ENCODE measurements around the gene SRSF5.
"Not testable (repeated sequence)": the region's sequence is repeated elsewhere in the genome, so short reads cannot be mapped to it uniquely, and the experiment has no call there.

Gene SRSF5

DNA sequence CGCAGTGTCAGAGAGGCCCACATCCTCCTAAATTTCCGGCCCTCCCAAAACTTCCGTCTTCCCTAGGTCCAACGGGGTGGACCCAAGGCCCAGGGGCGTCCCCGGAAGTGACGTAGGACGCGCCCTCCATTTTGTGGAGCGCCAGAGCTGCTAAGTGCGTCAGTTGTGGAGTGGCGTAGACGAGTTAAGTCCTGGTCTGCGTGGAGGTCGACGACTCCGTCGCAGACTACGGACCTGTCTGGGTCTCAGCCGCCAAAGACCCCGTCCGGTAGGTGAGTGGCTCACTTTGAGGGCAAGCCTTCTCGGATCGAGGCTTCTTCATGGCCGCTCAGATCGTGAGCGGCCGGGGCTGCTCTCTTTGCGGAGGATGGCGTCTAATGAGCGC is at the start of gene SRSF5:
SRSF5 (plus strand) TSS at position 159 of the 385 bp plus-strand sequence. CDS start 1,015 bp downstream, outside the sequence.
- DNase-seq = peak; percentile 92

- not testable (repeated sequence) for DNase-seq
Measured at GRCh38 chr14:69718614-69719013, 48.3 kb upstream of the SRSF5 start.

DNA sequence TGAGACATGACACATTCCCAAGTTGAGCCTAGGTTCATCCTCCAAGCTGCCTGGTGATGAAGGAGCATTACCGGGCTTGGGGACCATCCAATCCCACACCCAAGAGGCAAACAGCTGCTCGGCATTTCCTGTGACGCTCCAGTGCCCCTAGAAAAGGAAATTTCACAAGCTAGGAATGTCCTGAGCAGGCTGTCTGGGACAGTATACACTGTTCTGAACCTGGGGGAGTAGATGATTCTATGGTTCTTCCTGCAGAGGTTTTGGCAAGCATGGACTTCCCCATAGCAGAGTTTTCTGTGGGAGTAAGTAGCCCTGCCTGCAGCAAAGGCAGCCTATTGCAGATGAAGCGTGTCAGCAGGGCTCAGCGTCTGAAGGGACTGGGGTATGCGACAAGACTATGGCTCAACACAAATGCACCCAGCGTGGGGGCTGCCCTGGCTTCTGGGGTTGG is 47.4 kb upstream of the SRSF5 start:
- no peak for DNase-seq

DNA sequence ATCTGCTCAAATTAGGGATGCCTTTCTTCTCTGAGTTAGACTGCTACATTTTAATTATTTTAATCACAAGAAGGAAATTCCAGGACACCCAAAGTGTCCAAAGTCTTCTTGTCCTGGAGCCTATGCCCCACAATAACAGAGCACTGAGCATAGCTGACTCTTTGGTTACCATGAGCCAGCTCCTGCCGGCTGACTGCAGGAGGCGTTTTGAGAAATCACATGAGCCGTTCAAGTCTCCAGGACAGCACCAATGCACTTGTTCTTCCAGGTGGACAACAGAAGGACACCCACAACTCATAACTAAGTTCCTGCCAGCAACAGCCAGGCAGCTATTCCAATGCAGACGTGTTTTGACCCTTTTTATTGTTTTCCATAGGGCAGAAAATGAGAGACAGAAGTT is 46.0 kb upstream of the SRSF5 start:
- DNase-seq = no peak

GRCh38 chr14:69726761-69727511 is 40.0 kb upstream of the SRSF5 start:
- DNase-seq = peak; percentile 82

GRCh38 chr14:69727860-69728259 is 39.1 kb upstream of the SRSF5 start:
- no peak for DNase-seq

- DNase-seq = not testable (repeated sequence)
Measured at GRCh38 chr14:69731919-69732598, 34.9 kb upstream of the SRSF5 start.

GRCh38 chr14:69736405-69736804 is 30.5 kb upstream of the SRSF5 start:
- DNase-seq = not testable (repeated sequence)

DNA sequence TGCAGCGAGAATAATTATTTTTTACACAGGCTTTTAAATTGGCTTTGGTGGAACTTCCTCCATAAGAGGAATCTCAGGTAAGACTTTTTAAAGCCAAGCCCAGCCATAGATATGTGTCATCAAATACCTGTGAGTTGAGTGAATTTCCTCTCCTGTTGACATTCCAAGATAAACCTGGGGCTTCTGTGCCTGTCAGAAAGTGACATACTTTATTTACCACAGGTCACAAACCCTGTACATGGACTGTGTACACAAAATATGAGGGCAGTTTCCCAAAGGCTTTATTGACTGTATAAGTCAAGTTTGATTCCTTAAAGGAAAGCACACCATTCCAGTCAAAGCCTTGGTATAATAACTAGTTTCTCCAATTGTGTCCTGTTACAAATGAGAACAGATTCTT is 25.9 kb upstream of the SRSF5 start:
- no peak for DNase-seq

DNA sequence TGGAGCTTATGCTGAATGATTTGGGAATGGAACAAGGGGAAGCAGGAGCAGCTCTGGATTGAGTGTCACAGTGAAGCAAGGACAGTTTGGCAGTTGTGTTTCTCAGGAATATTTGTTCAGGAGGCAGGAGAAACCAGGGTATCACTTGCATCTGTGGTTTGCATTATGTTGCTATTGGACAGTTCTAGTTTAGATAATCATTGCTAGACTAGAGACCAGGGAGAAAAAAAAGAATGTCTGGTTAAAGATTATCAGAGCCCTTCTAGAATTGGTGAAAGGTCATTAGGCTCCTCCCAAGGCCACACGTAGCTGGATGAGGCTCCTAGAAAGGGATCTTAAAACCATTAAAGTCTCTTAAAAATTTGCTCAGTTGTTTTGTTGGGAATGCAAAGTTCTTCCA is 17.0 kb upstream of the SRSF5 start:
- DNase-seq = no peak

DNA sequence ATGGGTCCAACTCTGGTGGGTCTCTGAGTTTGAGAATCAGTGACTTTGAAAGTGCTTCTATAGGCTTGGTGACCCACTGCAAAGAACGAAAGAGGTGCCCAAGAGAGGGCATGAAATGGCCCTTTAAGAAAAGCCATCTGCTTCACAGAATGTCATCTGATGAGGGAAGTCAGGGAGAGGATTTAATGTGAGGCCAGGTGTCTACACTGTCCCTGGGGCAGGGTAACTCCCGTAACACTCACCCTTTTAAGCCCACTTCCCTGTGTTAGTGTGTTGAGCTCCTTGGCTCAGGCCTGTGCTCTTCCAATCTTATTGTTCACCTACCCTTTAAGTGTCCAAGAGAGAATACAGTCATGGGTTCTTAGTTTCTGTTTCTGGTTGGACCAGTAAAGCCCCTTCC is 16.4 kb upstream of the SRSF5 start:
- no peak for DNase-seq

DNA sequence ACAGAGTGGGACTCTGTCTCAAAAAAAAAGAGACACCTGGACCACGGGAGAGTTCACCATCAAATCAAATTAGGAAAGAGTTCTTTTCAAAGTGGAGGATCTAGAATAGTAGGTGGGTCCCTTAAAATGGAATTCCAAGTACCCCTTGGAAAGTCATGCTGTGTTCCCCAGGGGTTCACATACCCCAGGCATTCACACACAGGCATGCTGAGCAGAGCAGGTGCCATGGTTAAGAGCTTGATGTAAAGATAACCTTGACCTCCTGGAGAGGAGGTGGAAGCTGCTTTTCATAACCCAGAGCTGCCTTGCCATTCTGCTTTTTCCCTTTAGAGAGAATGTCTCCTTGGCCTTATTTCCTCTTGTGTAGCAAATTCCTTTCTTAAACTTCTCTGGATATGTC is 14.2 kb upstream of the SRSF5 start:
- no peak for DNase-seq

DNA sequence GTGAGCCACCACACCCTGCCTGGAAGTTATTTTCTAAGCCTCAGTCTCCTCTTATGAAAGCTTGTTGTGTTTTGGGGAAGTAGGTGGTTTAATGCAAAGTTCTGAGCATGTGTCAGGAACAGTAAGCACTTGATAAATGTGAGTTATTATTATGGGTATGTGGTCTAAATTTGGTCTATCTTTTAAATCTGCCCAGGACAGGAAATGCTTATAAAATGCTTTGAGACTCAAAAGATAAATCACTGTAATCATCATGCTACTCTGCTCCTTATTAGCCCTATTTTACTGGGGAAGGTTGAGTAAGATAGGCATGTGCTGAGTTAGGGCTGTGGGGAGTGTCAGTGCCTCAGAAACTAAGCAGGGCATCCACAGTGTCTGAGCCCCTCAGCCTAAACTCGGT is 13.1 kb upstream of the SRSF5 start:
- DNase-seq = no peak

DNA sequence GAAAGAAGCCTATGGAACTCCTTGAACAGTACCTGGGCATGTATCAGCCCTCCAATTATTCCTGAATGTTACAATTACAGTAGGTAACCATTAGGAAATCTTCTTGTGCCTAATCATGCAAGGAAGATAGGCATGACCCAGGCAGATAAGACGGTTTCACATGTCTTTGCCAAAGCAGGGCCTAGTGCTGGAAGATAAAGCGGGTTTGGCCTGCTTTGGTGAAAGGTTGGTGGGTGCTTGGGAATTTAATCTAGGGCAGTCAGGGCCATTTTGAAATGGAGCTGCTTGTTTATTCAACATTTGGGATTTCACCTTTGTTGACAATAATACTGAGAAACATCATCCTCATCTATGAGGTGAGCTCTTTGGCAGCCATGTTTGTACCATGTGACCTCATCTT is 12.5 kb upstream of the SRSF5 start:
- no peak for DNase-seq

DNA sequence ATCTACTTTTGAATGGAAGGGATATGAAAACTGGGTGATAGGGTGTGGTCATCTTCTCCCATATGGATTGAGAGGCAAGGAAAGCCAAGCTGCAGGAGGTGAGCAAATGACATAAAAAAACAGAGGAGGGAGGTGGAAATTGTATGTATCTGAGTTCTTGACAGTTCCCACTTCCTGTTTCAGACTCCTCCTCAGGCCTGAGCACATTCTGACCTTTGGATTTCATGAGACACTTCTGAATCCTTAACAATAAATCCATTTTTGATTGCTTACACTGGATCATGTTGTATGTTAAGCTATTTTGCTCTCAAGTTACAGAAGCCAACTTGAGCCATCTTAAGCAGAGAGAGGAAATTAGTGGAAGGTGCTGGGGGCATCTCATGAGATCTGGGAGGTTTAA is 11.6 kb upstream of the SRSF5 start:
- no peak for DNase-seq

GRCh38 chr14:69755784-69756183 is 11.2 kb upstream of the SRSF5 start:
- DNase-seq = no peak

GRCh38 chr14:69756298-69756697 is 10.6 kb upstream of the SRSF5 start:
- DNase-seq = no peak

- no peak for DNase-seq
Measured at GRCh38 chr14:69760810-69761209, 6.1 kb upstream of the SRSF5 start.

DNA sequence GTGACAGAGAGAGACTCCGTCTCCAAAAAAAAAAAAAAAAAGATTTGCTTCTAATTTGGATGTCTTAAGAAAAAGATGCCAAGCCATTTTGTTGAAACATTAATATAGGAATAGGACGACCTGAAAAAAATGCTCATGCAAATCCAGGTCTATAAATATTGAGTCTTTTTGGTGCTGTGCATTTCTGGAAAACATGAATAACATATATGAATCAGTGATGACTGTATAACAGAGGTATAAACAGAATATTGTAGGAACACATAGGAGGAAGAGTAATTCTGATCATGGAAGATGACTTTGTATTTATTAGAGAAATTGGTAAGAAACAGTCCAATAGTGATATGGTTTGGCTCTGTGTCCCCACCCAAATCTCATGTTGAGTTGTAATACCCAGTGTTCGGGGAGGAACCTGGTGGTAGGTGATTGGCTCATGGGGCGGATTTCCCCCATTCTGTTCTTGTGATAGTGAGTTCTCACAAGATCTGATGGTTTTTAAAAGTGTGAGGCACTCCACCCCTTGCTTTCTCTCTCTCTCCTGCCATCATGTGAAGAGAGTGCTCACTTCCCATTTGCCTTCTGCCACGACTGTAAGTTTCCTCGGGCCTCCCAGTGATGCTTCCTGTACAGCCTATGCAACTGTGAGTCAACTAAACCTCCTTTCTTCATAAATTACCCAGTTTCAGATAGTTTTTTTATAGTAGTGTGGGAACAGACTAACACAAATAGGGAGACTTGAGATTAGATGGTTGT is 3.0 kb upstream of the SRSF5 start:
- DNase-seq = peak; percentile 49

DNA sequence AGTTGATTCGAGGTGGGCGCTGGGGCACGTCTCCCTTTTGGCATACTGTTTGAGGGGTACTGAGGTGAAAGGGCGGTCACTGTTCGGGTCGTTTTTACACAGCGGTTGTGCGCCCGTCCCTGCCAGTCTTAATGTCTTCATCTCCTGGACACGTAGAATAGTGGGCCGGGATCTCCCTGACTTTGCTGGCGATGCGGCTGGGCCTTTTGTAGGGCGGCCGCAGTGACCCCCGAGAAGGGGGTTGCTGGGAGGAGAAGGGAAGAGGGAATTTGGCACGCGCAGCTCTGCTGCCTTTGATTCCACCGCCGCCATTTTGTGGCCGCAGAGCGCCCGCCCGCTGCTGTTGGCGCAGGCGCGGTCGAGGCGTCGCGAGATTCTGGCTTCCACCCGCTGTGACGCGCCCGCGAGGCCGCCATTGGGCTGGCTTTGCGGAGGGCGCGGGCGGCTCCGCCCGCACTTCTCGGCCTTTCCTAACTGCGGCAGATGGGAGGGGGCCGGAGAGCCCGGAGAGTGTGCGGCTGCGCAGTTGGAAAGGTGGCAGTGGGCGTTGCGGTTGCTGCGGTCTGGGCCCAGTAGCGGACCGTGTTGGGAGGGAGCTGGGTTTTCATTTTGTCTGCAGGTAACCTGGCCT is 542 bp downstream of the SRSF5 start:
- DNase-seq = peak; percentile 94

DNA sequence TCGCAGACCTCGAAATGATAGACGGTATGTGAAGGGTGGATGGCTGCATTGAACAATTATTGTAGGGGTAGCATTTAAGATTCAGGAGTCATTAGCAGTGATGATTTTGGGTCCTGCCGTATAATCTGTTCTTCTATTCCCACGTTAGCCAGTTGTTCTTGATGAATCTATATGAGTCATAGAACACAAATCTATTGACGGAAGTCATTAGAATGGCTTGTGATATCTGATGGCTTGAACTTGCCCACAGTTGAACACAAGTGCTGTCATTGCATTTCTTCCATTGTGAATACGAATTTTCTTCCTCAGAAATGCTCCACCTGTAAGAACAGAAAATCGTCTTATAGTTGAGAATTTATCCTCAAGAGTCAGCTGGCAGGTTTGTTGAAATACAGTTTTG is 1.9 kb downstream of the SRSF5 start:
- no peak for DNase-seq

DNA sequence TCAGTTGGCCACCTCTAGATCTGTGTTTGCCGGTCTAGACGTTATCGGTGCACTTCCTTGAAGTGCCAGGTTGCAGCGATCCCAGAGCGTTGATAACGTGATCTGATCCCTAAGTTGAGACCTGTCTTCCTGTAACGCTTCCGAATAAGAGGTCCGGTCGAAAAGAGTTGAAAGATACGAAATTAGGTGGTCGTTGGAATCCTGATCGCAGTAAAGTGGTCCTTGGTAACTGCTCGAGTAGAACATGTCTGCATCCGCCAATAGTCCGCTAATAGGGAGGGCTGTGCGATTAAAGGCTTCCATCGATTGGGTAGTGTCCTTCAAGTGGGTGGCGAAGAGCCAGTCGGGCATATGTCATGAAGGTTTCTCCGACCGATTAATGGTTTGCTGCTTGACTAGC is 2.7 kb downstream of the SRSF5 start:
- DNase-seq = no peak

DNA sequence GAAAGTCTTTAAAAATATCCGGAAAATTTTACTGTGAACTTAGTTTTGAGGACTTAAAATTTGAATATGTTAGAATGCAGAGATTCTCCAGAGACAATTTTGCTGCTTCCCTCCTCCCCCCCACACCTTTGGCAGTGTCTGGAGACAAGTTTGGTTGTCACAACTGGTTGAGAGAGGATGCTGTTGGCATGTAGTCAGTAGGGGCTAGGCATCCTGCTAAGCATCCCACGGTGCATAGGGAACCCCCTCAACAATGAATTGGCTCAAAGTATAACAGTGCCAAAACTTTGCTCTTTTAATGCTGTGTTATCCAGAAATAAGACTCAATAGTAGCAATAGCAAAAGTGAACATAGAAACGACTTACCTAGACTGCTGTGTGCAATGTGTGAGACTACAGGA is 3.6 kb downstream of the SRSF5 start:
- no peak for DNase-seq
